Mesothelial cell of epicardium (in vitro differentiated cells): ENCODE measurements around the gene CDC42BPA. TPM values are rescaled to one million over a fixed set of nuclear protein-coding genes. Genes with fewer than 3 reads are reported as not detected.

Source experiments
- DNase-seq, 2 experiments: peaks; one replicate each; pipeline ENCODE4 v3.0.0; 2021; ENCODE audit warnings: low spot score in 2 of 2; ENCODE audit not compliant: unreplicated experiment in 2 of 2
- H3K27ac Mint-ChIP-seq: 2 replicates; pipeline ENCODE4 v1.8.0; 2021; ENCODE audit warnings: mixed read lengths
- H3K27me3 Mint-ChIP-seq: 2 replicates; pipeline ENCODE4 v1.8.0; 2021; ENCODE audit warnings: low read depth, mixed read lengths
- H3K36me3 Mint-ChIP-seq: 2 replicates; pipeline ENCODE4 v1.8.0; 2021; ENCODE audit warnings: mixed read lengths
- H3K4me1 Mint-ChIP-seq: 2 replicates; pipeline ENCODE4 v1.8.0; 2021; ENCODE audit warnings: mixed read lengths
- H3K4me3 Mint-ChIP-seq: 2 replicates; pipeline ENCODE4 v1.8.0; 2021; ENCODE audit warnings: mild to moderate bottlenecking, moderate library complexity, mixed read lengths
- H3K9me3 Mint-ChIP-seq: 2 replicates; pipeline ENCODE4 v1.8.0; 2021; ENCODE audit warnings: mixed read lengths
- CTCF ChIP-seq: fragments of 200-600 bp; sonication (generic); IDR thresholded peaks from one replicate; pipeline ENCODE4 v1.5.0; 2021; ENCODE audit warnings: antibody characterized with exemption; ENCODE audit not compliant: unreplicated experiment
- total RNA-seq: library from RNA; stranded (reverse); gene quantifications from 3 replicates; pipeline ENCODE4 v1.2.1, GENCODE V29; 2021

Gene CDC42BPA
- total RNA-seq, 1 donor from 2014 or later: 44.4 TPM

DNA sequence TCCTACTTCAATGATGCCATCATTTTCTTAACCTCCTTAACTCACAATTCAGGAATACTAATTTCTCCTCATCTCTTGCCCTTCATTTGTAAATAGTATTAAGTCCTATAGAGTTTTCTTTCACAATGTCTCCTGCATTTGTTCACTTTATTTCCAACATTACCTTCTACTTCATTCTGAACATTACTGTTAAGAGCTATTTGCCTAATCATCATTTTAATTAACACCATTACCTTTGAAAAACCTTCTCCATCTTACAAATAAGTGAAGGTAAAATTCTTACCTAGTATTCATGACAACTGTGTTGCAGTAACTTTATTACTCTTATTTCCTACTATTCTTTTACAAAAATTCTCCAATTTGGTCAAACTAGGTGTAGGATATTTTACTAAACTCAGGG lies 240.5 kb downstream of the CDC42BPA start:
- DNase-seq: no peak
- peaks cover 2% of the 10 kb centered on the region for H3K4me1 Mint-ChIP-seq
- no peak overlapping the region for H3K4me3 Mint-ChIP-seq
- no peaks in the 10 kb centered on the region for H3K27me3 Mint-ChIP-seq
- peaks cover 2% of the 10 kb centered on the region for H3K9me3 Mint-ChIP-seq
- H3K36me3 Mint-ChIP-seq: peaks cover 7% of the 10 kb centered on the region
- TF ChIP-seq CTCF: no peak
- no peak overlapping the region for H3K27ac Mint-ChIP-seq

DNA sequence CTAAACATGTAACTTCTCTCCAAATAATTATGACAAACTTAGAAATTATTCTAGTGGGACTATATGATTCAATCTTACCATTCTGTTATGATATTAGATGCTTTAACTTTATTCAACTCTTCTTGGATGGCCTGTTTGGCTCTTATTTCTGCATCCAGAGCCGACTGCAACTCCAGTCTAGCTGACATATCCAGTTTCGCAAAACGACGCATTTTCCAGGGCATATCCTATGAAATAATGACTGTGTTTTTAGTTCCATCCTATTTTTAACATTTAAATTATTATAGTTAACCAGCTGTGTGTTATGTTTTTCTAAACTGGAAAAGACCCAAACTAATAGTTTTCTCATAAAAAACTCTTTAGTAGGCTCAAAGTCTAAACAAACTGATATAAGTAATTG lies 244.5 kb downstream of the CDC42BPA start:
- no peaks in the 10 kb centered on the region for H3K27me3 Mint-ChIP-seq
- no peak for DNase-seq
- no peaks in the 10 kb centered on the region for H3K9me3 Mint-ChIP-seq
- no peak overlapping the region for H3K4me3 Mint-ChIP-seq
- no peaks in the 10 kb centered on the region for H3K36me3 Mint-ChIP-seq
- H3K4me1 Mint-ChIP-seq: peaks cover 9% of the 10 kb centered on the region
- no peak for TF ChIP-seq CTCF
- no peak overlapping the region for H3K27ac Mint-ChIP-seq

GRCh38 chr1:227072991-227073390 lies 245.3 kb downstream of the CDC42BPA start:
- no peak for DNase-seq
- Mint-ChIP-seq H3K4me3 (no peak overlapping the region), H3K36me3 (no peaks in the 10 kb centered on the region), H3K27ac (no peak overlapping the region), H3K9me3 (no peaks in the 10 kb centered on the region), H3K27me3 (no peaks in the 10 kb centered on the region), H3K4me1 (peaks cover 9% of the 10 kb centered on the region)
- TF ChIP-seq CTCF: no peak

DNA sequence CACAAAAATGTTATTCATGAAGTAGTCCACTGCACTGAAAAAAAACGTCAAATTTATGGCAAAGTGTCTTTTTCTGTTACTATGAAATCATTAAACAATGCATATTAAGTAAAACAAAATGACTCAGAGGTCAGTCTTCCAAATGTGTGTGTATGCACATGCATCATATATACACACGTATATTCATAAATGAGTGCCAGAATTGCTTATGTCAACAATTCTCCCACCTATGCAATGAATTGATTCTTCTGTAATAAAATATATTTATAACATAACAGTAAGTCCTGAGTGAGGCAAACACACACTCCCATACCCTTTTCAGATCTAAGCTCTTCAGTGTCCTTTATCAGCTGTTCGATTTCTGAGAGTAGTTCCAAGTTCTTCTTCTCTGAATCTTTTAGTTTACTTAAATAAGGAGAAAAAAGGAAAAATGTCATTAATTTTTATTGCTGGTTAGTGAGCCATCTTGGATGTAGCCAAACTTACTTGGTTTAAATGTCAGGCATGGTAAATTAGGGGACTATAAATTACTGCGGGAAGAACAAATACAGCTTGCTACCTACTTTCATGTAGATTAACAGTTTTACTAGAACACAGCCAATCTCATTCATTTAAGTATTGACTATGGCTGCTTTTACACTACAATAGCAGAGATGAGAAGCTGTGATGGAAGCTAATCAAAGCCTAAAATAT lies 246.3 kb downstream of the CDC42BPA start:
- no peaks in the 10 kb centered on the region for H3K9me3 Mint-ChIP-seq
- no peak for DNase-seq
- H3K27me3 Mint-ChIP-seq: no peaks in the 10 kb centered on the region
- peaks cover 9% of the 10 kb centered on the region for H3K4me1 Mint-ChIP-seq
- H3K4me3 Mint-ChIP-seq: no peak overlapping the region
- no peak for TF ChIP-seq CTCF
- H3K27ac Mint-ChIP-seq: no peak overlapping the region
- no peaks in the 10 kb centered on the region for H3K36me3 Mint-ChIP-seq

DNA sequence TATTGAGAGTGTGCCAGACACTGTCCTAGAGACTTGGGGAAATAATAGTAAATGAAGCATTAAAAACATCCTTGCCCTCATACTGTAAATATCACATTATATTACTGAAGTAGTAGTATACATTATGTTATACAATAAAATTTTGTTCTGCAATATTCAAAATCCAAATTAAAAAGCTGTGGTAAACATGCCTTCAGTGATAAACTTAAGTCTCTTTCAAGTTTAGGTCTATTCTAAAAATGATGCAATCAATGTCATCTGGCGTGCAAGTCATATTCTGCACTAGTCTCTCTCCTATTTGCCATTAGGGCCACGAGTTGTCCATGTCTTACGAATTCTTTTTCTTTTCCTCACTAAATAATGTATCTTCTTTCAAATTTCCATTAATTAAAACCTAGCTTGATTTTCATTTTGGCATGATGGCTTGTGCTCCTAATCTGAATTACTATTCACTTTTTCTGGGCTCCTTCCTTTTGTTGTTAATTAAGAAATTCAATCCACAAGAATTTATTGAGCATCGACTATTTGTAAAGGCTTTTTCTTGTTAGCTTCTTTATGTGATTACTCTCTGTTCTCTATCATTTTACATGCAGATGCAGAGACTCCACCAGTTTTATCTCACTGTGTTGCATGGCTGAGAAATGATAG lies 247.5 kb downstream of the CDC42BPA start:
- no peak for DNase-seq
- H3K36me3 Mint-ChIP-seq: peaks cover 1% of the 10 kb centered on the region
- H3K4me1 Mint-ChIP-seq: peaks cover 9% of the 10 kb centered on the region
- H3K9me3 Mint-ChIP-seq: no peaks in the 10 kb centered on the region
- no peak overlapping the region for H3K27ac Mint-ChIP-seq
- H3K4me3 Mint-ChIP-seq: no peak overlapping the region
- H3K27me3 Mint-ChIP-seq: no peaks in the 10 kb centered on the region
- no peak for TF ChIP-seq CTCF
